DOHH2 (cell line): ENCODE data around the gene CXXC5.
A peak's percentile ranks its signal among the peaks of the same experiment; 100 is the strongest.

Source experiments
- H3F3A ChIP-seq: fragments of 200-600 bp; sonication (generic), shearing (Covaris generic); 2 replicates; pipeline ENCODE4 v1.6.0; 2016; ENCODE audit warnings: antibody characterized with exemption, mild to moderate bottlenecking; ENCODE audit not compliant: control insufficient read depth, insufficient read depth
- H3K27ac ChIP-seq: fragments of 200-600 bp; sonication (generic); 2 replicates; pipeline ENCODE4 v1.5.1; 2014; ENCODE audit warnings: low read depth, mild to moderate bottlenecking, low read length, moderate library complexity
- H3K27me3 ChIP-seq: fragments of 200-600 bp; sonication (generic); 2 replicates; pipeline ENCODE4 v1.6.1; 2014; ENCODE audit warnings: mild to moderate bottlenecking, low read length, mixed read lengths; ENCODE audit not compliant: control insufficient read depth
- H3K36me3 ChIP-seq: fragments of 200-600 bp; sonication (generic); 2 replicates; pipeline ENCODE4 v1.6.1; 2014; ENCODE audit warnings: mild to moderate bottlenecking, low read length, moderate library complexity, mixed read lengths; ENCODE audit not compliant: control insufficient read depth
- H3K4me1 ChIP-seq: fragments of 200-600 bp; sonication (generic); 2 replicates; pipeline ENCODE4 v1.6.1; 2014; ENCODE audit warnings: mild to moderate bottlenecking, low read length, mixed read lengths; ENCODE audit not compliant: control insufficient read depth
- H3K4me2 ChIP-seq: fragments of 200-600 bp; sonication (generic); 2 replicates; pipeline ENCODE4 v1.6.0; 2014; ENCODE audit warnings: mild to moderate bottlenecking, low read length, moderate library complexity
- H3K4me3 ChIP-seq: fragments of 200-600 bp; sonication (generic); 2 replicates; pipeline ENCODE4 v1.5.1; 2014; ENCODE audit warnings: mild to moderate bottlenecking, low read length, mixed read lengths
- H3K79me2 ChIP-seq: fragments of 200-600 bp; sonication (generic); 2 replicates; pipeline ENCODE4 v1.6.1; 2014; ENCODE audit warnings: mild to moderate bottlenecking, low read length, mixed read lengths; ENCODE audit not compliant: control insufficient read depth
- H3K9me2 ChIP-seq: fragments of 200-600 bp; sonication (generic); replicated peaks from 2 replicates; pipeline ENCODE4 v1.6.1; 2014; ENCODE audit warnings: mild to moderate bottlenecking, low read length, mixed read lengths; ENCODE audit not compliant: control insufficient read depth
- H3K9me3 ChIP-seq: fragments of 200-600 bp; sonication (generic); 2 replicates; pipeline ENCODE4 v1.6.1; 2014; ENCODE audit warnings: antibody characterized with exemption, low read length, mixed read lengths; ENCODE audit not compliant: control insufficient read depth, insufficient read depth
- H4K20me1 ChIP-seq: fragments of 200-600 bp; sonication (generic); 2 replicates; pipeline ENCODE4 v1.6.0; 2014; ENCODE audit warnings: low read depth, mild to moderate bottlenecking, antibody characterized with exemption, low read length, moderate library complexity; ENCODE audit not compliant: control insufficient read depth, insufficient read depth
- EZH2phosphoT487 ChIP-seq: fragments of 200-600 bp; sonication (generic); IDR thresholded peaks from 2 replicates; pipeline ENCODE4 v1.6.1; 2017; ENCODE audit warnings: borderline replicate concordance, mild to moderate bottlenecking, antibody characterized with exemption, low read length, moderate library complexity, mixed read lengths
- TF ChIP-seq, protein P1 (sequence below): fragments of 200-600 bp; sonication (generic); IDR thresholded peaks from one replicate; pipeline ENCODE4 v1.5.1; 2014; ENCODE audit warnings: antibody characterized with exemption, mild to moderate bottlenecking, low read depth, low read length; ENCODE audit not compliant: poor library complexity, severe bottlenecking

Gene CXXC5

DNA sequence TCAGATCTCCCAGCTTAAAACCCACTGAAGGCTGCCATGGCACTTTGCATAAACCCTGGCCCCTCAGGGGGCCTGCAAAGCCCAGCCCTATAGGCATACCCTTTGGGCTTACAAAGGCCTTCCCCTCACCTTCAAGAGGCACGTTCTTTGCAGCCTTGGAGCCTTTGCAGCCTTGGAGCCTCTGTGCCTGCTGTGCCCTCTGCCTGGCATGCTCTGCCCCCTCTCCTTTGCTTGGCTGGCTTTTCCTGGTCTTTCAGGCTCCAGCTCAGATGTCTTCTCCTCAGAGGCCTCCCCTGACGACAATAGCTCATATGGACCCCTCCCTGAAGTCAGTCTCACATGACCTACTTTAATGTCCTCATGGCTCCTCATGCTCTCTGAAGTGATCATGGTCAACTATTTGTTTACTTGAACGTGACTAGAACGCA lies 60.3 kb downstream of the CXXC5 start:
- TF ChIP-seq, protein P1, sequence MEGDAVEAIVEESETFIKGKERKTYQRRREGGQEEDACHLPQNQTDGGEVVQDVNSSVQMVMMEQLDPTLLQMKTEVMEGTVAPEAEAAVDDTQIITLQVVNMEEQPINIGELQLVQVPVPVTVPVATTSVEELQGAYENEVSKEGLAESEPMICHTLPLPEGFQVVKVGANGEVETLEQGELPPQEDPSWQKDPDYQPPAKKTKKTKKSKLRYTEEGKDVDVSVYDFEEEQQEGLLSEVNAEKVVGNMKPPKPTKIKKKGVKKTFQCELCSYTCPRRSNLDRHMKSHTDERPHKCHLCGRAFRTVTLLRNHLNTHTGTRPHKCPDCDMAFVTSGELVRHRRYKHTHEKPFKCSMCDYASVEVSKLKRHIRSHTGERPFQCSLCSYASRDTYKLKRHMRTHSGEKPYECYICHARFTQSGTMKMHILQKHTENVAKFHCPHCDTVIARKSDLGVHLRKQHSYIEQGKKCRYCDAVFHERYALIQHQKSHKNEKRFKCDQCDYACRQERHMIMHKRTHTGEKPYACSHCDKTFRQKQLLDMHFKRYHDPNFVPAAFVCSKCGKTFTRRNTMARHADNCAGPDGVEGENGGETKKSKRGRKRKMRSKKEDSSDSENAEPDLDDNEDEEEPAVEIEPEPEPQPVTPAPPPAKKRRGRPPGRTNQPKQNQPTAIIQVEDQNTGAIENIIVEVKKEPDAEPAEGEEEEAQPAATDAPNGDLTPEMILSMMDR, result no peak
- no peak for TF ChIP-seq EZH2phosphoT487
- Histone ChIP-seq H3F3A (peaks cover 13% of the 10 kb centered on the region), H3K27me3 (peaks cover 18% of the 10 kb centered on the region), H3K4me3 (no peak overlapping the region), H4K20me1 (no peaks in the 10 kb centered on the region), H3K4me2 (no peak overlapping the region; the same call in 1 of the 2 replicates), H3K79me2 (no peaks in the 10 kb centered on the region), H3K4me1 (peaks cover 59% of the 10 kb centered on the region), H3K9me2 (no peaks in the 10 kb centered on the region), H3K27ac (0 out of 2 replicates have a peak overlapping the region, but pooled peaks have one; percentile 11), H3K9me3 (no peaks in the 10 kb centered on the region), H3K36me3 (no peaks in the 10 kb centered on the region)

DNA sequence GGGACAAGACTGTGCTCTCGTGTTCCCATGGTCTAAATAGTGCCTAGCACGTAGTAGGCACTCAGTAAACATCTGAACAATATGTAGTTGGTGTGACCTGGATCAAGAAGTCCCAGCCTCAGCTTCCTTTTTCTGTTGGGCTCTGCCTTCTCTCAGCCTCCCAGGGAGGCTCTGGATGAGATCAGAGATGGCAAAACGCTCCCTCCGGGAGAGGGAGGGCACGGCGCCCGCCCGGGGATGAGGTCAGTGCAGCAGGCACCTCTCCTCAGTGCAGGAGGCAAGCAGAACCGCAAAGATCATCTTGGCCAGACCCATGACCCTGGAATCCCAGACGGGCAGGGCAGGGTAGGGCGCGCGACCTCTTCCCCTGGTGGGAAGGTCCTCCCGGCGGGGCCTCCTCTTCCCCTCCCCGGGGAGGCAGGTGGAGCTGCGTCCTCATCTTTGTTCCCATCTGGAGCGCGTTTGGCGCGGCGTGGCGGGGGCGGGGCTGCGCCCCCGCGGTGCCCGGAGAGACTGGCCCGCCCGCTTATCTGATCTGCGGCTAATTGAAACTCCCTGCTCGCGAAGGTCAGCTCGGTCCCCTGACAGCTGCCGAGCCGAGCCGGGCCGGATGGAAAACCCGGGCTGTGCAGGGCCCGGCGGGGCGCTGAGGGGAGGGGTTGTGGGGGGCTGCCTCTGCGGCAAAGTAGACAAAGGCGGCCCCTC lies 60.9 kb downstream of the CXXC5 start:
- H3K27me3 ChIP-seq, result peaks cover 18% of the 10 kb centered on the region
- TF ChIP-seq, protein P1, result no peak
- no peak for TF ChIP-seq EZH2phosphoT487
- H3K4me3 ChIP-seq, result peak overlapping the region; percentile 76
- H3K36me3 ChIP-seq, result no peaks in the 10 kb centered on the region
- no peaks in the 10 kb centered on the region for H3K9me2 ChIP-seq
- no peaks in the 10 kb centered on the region for H4K20me1 ChIP-seq
- H3K9me3 ChIP-seq, result no peaks in the 10 kb centered on the region
- H3K4me2 ChIP-seq, result peak overlapping the region; percentile 92
- no peaks in the 10 kb centered on the region for H3K79me2 ChIP-seq
- 0 out of 2 replicates have a peak overlapping the region, but pooled peaks have one; percentile 31 for H3K27ac ChIP-seq
- peaks cover 59% of the 10 kb centered on the region for H3K4me1 ChIP-seq
- peaks cover 13% of the 10 kb centered on the region for H3F3A ChIP-seq

DNA sequence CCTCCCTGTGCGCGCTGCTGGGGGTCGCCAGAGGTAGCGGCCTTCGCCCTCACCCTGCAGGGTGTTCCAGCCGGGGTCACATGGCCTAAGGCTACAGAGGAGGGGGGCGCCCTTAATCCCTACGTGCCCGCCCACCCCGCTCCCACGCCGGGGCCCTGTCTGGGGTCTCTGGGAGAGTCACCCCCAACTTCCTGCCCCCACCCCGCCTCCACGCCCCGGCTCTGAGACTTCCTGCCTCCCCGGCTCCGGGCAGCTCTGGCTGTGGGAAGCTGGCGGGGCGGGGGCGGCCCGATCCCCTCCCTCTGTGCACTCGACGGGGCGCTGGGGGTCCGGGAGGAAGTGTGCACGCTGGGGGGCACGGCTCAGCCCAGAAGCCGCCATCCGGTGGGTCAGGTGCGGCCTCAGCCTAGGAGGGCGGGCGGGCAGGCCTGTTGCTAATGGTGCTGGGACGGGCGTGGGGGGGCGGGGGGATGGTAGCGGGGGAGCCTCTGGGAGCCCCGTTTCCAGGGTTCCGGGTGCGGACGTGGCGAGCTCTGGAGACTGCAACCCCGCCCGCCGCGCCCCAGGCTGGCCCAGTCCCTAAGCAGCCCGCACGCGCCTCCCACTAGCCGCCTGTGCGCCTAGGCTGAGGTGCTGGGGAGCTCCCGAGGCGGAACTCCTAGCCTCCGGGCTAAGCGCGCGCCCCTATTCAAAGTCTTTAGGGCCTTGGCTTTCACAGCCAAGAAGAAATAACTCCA lies 61.6 kb downstream of the CXXC5 start:
- Histone ChIP-seq H3K4me1 (peaks cover 59% of the 10 kb centered on the region), H3K4me3 (peak overlapping the region; percentile 76), H3K79me2 (no peaks in the 10 kb centered on the region), H3K36me3 (no peaks in the 10 kb centered on the region), H3K9me3 (no peaks in the 10 kb centered on the region), H3K4me2 (peak overlapping the region; percentile 92), H3K9me2 (no peaks in the 10 kb centered on the region), H3K27ac (peak overlapping the region; percentile 31), H3F3A (peaks cover 13% of the 10 kb centered on the region), H4K20me1 (no peaks in the 10 kb centered on the region), H3K27me3 (peaks cover 18% of the 10 kb centered on the region)
- no peak for TF ChIP-seq EZH2phosphoT487
- TF ChIP-seq, protein P1, result no peak
